Inflammatory macrophage treated with lipopolysaccharide for 4 hours (primary cell): Measurements from ENCODE around the gene STK32B.

Experiments
- DNase-seq: peaks from one replicate; pipeline ENCODE4 v3.0.0-alpha.2; 2020

The STK32B gene

DNA sequence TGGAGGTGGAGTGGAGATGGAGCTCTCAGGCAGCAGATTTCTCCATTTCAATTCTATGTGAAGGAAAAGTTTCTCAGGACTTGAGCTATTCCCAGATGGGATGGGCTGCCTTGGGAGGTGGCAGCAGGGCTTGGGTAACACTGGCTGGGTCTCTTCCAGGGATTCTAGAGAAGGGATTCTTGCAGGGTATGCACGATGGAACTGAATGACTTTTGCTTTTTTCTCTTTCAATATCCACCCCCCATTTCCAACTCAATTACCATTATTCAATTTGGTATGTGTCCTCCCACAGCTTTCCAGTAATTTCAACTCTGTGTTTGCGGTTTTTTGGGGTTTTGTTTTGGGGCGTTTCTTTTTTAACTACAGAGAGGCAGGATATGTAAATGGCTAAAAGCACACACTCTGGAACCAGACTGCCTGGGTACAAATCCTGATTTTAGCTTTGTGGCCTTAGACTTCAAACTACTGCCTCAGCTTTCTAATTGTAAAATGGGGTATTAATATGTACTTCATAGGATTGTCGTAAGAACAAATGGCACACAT lies 428.3 kb downstream of the STK32B start:
- no peak for DNase-seq

DNA sequence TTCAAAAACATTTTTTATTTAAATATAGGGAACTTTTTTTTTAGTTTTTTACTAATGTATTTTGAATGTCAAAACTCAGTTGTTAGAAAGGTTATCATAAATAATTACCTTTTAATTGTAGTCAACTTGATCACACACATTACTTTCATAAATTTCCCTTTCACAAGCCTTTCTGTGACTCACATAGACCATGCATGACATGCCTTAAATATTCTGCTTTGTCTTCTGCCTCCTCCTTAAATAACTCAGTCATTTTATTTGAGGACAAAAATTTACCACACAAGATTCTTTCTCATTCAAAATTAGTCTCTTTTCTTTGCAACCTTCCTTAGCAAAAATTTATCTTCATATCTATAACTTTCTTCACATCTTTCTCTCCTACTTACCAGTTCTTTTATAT lies 437.1 kb downstream of the STK32B start:
- no peak for DNase-seq

DNA sequence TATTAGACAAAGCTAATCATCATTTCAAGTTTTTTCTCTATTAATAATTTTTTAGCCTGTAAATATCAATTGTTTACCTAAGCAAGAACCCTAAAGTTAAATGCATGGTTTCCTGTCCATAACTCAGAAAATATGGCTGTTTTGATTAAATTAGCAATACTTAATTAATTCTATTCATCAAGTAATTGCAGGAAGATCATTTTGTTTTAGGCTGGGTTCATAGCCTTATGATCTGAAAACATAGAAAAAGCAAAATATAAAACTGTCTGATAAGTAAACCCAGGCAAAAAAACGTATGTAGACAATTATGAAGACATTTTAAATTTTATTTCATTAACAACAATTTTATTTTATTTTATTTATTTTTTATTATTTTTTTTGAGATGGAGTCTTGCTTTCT lies 438.0 kb downstream of the STK32B start:
- no peak for DNase-seq

DNA sequence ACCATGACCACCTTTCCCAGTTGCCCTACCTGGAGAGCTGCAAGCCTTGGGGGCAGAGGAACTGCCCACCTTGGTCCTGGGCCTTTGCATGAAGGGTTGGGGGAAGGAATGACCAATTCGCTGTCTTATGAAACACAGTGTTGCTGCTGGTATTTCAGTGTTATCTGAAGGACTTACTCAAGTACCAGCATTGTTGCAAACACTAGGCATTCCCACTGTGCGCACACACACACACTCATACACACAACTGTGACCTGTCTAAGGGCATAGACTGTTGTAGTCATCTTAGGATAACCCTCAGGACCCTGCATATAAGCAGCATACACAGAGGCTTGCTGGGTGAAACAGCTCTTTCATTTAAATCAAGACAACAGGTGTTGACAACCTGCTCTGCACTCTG lies 446.2 kb downstream of the STK32B start:
- DNase-seq, result no peak

DNA sequence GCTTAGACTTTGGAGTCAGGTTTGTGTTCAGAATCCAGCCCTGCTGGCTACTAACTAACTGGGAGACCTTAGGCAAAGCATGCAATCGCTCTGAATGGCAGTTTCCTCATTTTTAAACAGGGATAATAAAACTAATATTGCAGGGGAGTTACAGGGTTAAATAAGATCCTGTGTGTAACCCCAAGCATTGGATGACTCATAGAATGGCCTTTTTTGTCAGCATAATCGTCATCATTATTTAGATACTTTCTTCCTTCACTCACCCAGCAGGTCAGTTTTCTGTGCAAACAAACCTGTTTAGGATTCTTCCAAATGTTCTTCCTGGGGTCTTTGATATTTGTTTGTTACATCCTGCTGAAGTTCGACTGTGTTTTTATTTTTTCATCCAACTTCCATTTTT lies 448.9 kb downstream of the STK32B start:
- peak; percentile 0 for DNase-seq

DNA sequence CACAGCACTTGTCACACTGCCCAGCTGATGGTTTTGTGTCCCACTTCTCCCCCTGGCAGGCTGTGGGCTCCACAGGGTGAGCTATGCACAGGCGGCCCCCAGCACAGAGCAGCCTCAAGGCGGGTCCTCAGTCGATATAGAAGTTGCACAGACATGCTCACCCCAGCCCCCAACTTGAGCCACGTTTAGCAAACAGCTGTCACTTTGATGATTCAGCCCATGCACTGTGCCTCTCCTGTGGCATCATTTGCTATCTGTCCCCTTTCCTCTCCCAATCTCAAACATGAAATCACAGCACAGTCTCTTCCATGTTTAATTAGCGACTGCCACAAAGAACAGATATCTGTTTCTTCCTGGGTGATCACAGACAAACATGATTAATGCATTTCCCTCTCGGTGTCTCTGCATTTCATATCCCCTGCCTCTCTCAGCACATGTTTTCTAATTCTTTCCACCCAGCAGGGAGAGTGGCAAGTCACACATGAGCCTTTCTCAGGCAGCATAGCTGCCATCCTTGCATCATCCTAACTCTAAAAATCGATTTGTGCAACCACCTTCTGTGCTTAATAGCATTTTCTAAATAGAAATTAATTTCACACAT lies 452.2 kb downstream of the STK32B start:
- no peak for DNase-seq

DNA sequence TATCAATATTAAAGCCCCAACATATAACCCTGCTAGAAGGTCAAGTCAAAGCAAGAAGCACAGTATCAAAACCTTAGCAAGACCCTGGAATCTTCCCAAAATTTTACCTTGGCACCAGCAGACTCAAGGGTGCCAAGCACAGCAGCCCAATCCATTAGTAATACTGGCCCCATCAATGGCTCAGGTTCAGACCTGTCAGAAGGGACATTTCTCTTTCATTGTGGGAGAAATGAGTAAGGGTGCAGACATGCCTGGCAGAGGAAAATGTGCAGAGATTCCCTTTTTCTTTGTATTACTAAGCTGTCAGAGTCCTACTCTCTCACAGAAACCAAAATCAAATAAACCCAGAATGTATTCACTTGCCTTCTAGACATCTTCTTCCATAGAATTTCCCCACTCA lies 453.2 kb downstream of the STK32B start:
- no peak for DNase-seq

DNA sequence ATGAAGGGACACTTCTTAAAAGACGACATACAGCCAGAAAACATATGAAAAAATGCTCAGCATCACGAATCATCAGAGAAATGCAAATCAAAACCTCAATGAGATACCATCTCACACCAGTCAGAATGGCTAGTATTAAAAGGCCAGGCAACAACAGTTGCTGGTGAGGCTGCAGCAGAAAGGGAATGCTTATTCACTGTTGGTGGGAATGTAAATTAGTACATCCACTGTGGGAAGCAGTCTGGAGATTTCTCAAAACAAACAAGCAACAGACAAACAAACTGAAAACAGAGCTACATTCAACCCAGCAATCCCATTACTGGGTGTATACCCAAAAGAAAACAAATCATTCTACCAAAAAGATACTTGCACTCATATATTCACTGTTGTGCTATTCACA lies 459.2 kb downstream of the STK32B start:
- no peak for DNase-seq

DNA sequence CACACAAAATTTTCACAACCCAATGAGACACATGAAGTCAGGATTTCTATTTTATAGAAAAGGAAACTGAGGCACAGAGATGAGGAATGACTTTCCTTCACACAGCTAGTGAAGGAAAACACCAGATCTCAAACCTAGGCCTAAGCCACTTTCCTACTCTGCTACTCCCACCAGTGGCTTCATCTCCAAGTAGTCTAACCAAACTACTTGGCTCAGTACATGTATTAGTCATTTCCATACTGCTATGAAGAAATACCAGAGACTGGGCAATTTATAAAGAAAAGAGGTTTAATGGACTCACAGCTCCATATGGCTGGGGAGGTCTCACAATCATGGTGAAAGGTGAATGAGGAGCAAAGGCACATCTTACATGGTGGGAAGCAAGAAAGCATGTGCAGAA lies 460.5 kb downstream of the STK32B start:
- DNase-seq, result no peak

DNA sequence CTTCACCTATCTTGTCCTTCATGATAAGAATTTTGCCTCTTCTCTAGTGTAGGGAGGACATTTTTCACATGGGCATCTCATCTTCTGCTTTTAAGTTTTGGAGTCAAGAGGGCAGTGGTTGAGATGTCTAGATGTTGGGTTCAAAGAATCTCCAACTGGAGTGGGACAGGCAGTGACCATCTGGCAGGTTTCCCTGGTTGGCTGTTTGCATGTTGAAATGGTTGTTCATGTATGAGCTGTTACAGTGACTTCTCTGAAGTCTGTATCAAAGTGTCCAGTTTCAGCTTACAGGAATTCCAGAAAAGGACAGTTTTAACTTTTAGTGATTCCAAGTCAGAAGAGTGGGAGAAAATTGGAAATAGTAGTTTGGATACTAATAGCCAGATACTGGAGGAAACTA lies 464.4 kb downstream of the STK32B start:
- no peak for DNase-seq

DNA sequence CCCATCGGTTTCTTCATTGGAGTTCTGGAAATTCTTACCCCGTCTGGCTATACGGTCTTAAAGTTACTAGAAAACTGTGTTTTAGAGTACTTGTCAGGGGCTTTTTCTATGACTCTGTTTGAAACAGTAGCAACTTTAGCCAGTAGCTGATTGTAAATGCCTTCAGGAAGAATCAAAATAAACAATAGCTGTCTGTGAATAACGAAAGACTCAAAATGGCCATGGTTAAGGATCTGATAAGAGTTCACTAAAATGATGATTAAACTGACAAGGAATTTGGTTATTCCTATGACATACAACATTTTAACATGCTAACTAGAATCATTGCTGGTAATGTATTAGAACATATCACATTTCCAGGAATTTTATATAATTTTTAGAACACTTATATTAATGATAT lies 466.1 kb downstream of the STK32B start:
- DNase-seq, result no peak

DNA sequence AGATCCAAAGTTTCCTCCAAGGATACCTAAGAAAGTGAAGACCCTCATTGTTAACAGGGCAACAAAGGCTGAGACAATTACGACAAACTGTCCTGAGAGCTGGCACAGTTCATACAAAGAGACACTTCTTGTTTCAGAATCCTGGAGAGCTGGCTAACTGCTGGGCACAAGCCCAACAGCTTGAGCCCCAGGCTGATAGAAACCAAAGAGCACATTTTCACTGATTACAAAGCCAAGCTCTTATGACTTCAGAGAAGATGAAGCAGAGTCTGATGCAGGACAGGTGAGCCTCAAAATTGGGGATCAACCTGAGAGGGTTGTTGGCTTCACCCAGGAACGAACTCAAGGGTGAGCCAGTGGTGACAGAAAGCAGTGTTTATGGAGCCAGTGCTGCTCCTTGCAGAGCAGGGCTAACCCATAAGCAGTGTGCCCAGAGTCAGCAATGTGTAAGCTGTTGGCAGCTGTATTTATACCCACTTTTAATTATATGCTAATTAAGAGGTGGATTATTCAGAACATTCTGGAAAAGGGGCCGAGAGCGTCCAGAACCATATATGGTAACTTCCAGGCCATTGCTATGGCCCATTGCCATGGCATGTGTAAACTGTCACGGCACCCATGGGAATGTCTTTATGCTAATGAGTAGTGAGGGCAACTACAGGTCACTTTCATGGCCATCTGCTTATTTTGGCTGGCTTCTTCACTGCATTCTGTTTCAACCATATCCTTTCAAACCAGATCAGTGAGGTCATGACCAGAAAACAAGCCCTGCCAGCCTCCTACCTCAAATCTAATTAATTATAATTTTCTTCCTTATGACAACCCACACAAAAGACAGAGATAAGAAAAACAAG lies 473.4 kb downstream of the STK32B start:
- DNase-seq, result no peak

DNA sequence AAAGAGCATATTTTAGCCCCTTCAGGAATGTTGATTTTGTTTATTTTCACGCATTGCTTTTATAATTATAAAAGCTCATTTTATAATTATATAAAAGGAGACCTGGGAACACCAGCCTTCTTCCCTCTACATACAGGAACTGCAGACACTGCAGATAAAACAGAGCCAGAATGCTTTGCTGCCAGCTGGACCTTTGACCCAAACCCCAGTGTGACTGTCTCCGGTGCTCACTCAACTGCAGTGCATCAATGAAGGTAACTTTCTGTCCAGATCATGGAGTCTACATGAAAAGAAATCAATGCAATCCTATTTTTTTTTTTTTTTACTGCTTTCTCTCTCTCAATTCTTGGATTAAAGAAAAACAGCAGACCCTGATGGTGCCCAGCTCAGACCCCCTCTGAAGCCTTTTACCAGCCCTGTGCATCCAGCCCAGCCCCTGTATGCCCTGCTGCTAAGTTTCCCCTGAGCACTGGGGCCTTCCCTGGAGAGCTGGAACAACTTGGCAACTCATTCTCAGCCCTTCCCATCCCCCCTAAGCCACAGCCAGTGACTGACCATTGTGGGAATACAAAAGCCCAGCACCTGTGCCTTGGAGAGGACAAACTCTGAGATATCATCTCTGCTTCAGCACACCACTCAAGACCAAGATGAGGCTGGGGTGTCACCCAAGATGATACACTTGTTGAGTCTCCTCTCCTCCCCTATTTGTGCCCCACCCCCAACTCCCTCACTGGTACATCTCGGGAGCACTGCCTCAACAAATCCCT lies 475.0 kb downstream of the STK32B start:
- DNase-seq, result no peak

DNA sequence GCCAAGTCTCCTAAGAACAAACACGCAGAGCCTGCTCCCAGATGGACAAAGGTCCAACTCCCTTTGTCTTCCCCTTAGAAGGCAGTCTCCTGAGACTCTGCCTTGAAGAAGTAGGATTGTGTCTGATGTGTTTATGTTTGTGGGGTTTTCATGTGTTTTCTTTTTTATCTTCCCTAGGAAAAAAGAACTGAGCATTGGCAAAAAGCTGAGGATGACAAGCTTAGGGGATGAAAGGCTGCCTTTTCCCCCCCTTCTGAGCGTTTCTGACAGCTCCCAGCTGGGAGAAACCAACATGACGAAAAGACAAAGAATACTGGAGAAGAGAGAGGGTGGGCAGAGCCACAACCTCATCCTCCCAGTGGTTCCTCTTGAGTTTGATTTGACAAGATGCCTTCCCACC lies 475.9 kb downstream of the STK32B start:
- DNase-seq, result no peak

DNA sequence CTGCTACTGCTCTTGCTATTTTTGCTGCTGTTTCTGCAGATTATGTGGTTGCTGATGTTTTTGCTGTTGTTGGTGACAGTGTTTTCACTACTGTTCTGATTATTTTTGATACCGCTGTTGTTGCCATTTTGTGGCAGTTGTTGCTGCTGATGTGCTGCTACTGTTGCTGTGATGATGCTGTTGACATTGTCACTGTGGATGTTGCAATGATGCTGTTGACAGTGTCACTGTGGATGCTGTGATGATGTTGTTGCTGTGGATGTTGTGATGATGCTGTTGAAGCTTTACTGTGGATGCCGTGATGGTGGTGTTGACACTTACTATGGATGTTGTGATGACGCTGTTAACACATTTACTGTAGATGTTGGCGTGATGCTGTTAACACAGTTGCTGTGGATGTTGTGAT lies 476.8 kb downstream of the STK32B start:
- DNase-seq, result no peak

DNA sequence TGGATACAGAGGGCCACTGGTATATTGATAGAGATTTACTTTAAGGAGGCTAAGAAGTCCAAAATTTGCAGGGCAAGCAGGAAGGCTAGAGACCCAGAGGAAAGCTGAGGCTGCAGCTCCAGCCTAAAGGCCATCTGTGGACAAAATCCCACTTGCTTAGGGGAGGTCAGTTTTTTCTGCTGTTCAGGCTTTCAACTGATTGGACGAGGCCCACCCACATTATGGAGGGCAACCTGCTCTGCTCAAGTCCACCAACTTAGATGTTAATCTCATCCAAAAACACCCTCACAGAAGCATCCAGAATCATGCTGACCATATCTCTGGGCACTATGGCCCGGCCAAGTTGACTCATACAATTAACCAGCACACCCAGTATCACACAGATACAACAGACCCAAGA lies 480.8 kb downstream of the STK32B start:
- no peak for DNase-seq

DNA sequence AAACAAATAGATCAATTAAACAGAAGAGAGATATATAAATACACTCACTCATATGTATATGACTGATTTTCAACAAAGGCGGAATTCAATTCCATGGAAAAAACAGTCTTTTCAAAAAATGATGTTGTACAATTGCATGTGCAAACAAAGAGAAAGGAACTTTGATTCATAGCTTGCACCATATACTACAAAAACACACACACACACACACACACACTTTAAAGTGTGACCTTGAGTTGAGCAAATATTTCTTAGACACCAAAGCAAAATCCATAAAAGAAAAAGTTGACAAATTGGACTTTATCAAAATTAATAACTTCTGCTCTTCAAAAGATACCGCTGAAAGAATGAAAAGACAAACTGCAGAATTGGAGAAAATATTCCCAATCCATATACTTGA lies 488.3 kb downstream of the STK32B start:
- DNase-seq, result no peak

DNA sequence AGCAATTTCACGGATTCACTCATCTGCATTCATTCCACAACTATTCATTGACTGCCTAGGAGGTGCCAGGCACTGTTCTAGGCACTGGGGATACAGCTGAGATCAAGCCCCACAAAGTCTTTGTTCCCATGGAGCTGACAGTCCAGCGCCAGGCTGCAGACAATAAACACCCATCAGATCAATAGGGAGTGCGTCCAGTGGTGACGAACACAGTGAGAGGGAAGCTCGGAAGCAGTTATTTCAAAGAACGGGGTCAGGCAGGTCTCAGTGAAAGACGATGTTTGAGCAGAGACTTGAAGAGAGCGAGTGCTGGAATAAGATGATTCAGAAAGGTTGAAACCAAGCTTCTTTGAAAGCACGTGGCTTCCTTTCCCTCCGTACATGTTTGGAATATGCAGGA lies 489.9 kb downstream of the STK32B start:
- no peak for DNase-seq

DNA sequence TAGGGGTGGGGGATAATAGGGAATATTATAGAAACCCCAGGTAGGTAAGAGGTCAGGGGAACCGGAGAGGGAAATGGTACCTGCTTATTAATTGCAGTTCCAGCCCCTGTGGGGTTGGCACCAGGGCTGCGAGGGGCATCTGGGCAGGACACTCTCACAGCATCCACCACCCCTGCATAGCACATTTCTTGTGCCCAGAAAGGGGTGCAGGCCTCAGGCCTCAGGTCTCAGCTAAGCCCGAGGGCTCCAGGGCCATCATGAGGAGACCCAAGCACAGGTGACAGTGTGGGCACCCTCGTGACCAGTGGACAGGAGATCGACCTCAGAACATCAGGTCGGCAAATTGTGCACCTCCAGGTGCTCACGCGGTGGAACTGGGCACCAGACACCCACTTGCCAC lies 492.4 kb downstream of the STK32B start:
- no peak for DNase-seq

DNA sequence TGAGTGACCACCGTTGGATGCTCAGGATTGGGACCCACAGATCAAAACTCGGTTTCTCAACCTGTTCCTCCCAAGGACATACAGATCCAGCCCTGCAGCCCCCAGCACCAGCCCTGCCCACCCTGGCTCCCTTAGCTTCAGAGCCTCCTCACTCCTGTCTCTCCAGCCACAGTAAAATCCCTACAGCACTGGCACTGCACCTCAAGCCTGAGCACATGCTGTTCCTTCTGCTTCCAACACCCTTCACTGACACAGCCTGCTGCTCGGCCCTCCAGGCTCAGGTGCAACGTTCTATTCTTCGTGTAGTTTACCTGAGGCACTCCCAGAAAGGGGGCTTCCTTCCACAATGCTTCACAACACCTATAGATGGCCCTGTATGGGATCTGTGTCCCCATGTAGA lies 493.5 kb downstream of the STK32B start:
- no peak for DNase-seq

DNA sequence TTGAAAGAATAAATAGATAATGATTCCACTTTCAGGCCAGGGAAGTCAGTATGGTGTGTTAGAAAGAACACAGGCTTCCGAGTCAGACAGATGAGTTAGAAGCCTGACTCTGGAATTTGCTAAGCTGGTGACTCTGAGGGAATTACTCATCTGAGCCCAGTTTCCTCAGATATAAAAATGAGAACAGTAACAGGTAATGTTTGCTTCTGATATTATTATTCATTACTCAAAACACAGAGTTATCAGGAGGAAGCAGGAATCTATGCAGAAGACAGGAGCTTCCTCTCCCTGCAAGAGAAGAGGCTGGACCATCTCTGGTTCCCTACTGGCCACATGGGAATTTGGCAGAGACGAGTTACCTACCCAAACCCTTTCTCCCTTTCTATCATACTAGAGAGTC lies 494.0 kb downstream of the STK32B start:
- DNase-seq, result no peak

DNA sequence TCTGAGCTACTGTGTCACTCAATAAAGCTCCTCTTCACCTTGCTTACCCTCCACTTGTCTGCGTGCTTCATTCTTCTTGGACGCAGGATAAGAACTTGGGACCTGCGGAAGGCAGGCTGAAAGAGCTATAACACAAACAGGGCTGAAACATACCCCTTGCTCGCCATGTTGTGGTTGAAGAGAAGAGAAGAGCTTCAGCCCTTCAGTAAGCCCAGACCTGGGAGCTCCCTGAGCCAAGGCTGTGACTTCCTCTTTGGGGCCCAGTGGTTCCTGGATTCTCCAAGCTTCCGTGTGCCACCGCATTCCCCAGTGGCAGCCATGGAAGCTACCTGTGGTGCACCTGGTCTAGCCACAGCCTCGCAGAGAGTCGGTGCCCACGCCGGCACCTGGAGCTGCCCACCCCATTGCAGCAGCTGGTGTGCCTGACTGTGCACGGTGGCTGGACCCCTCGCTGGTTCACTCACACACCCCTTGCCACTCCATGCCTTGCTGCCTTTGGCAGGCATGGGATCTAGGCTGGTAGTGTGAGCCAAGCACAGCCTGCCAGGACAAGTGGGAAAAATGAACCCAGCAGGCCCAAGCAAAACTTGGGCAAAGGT lies 496.5 kb downstream of the STK32B start:
- DNase-seq, result no peak
